K562 (cell line): ENCODE data around the gene SDCCAG8. TPM values are rescaled to one million over a fixed set of nuclear protein-coding genes. Genes with fewer than 3 reads are reported as not detected.

Experiments
- E2F3 ChIP-seq: fragments of 250-450 bp; sonication (Bioruptor Pico); IDR thresholded peaks from 2 replicates; pipeline ENCODE4 v1.4.0; 2020; ENCODE audit warnings: mild to moderate bottlenecking
- FOXK2 ChIP-seq, 2 experiments: fragments of 450-650 bp; IDR thresholded peaks in 1 of 2; conservative IDR thresholded peaks in 1 of 2; 2 replicates each; pipeline ENCODE4 v1.6.1; 2016; ENCODE audit warnings: low read depth in 2 of 2, mild to moderate bottlenecking in 1 of 2
- FOXM1 ChIP-seq, 2 experiments: fragments of 450-650 bp in 1 of 2; sonication (generic) in 1 of 2; formaldehyde crosslinking in 1 of 2; IDR thresholded peaks; 2 replicates each; pipeline versions ENCODE4 v1.6.1 to v1.9.0; 2017 to 2022; ENCODE audit warnings: low read depth in 2 of 2, mild to moderate bottlenecking in 2 of 2, missing genetic modification reagents in 1 of 2, moderate library complexity in 1 of 2
- KLF10 ChIP-seq: fragments of 250-450 bp; sonication (Bioruptor Pico); IDR thresholded peaks from 2 replicates; pipeline ENCODE4 v1.6.1; 2021; ENCODE audit warnings: matching md5 sums
- POLR2H ChIP-seq: IDR thresholded peaks from 2 replicates; pipeline ENCODE4 v1.6.1; 2016; ENCODE audit warnings: missing genetic modification characterization, low read depth, mild to moderate bottlenecking, control low read depth, missing compliant biosample characterization, moderate library complexity
- PRMT5 ChIP-seq: sonication (generic); formaldehyde crosslinking; IDR thresholded peaks from 2 replicates; pipeline ENCODE4 v1.5.0; 2020; ENCODE audit warnings: missing genetic modification reagents
- TCF3 ChIP-seq: sonication (generic); formaldehyde crosslinking; IDR thresholded peaks from 2 replicates; pipeline ENCODE4 v1.4.0; 2020; ENCODE audit warnings: mild to moderate bottlenecking, missing genetic modification reagents
- XRCC5 ChIP-seq: fragments of 200-400 bp; formaldehyde crosslinking; IDR thresholded peaks from 2 replicates; pipeline ENCODE4 v1.6.1; 2017; ENCODE audit warnings: low read depth, mild to moderate bottlenecking, low read length
- polyA plus RNA-seq, 8 experiments: library from polyadenylated mRNA; depleted of rRNA in 4 of 8; stranded (reverse) in 5 of 8; unstranded in 3 of 8; fragments of >200 nt; fragmentation: Nextera tagmentation in 2 of 8; fragmentation: Illumina TruSeq in 1 of 8; extraction: Ambion mirVana in 2 of 8; extraction: Trizol in 1 of 8; gene quantifications; 2 replicates each; pipeline versions ENCODE4 v1.2.1 to v1.2.3, GENCODE V29; 2011 to 2014; ENCODE audit warnings: inconsistent platforms in 1 of 8, missing spikeins in 1 of 8
- total RNA-seq, 7 experiments: library from RNA; depleted of rRNA in 6 of 7; stranded (reverse); fragments of >200 nt in 6 of 7; fragmentation: Illumina TruSeq in 2 of 7; extraction: Trizol in 2 of 7; gene quantifications; 2 replicates each; pipeline versions ENCODE4 v1.2.1 to v1.2.3, GENCODE V29; 2011 to 2021; ENCODE audit warnings: low replicate concordance in 1 of 7
- TF ChIP-seq, protein P1 (sequence below): fragments of 450-650 bp; IDR thresholded peaks from 2 replicates; pipeline ENCODE4 v1.6.1; 2016; ENCODE audit warnings: mild to moderate bottlenecking, moderate library complexity

Gene SDCCAG8
- total and polyA plus RNA-seq, 9 of the 15 experiments (the other 6 are each of a cell fraction or from before 2014, with no cell fraction given): 17.9 to 36.7 (median 25.4) TPM

DNA sequence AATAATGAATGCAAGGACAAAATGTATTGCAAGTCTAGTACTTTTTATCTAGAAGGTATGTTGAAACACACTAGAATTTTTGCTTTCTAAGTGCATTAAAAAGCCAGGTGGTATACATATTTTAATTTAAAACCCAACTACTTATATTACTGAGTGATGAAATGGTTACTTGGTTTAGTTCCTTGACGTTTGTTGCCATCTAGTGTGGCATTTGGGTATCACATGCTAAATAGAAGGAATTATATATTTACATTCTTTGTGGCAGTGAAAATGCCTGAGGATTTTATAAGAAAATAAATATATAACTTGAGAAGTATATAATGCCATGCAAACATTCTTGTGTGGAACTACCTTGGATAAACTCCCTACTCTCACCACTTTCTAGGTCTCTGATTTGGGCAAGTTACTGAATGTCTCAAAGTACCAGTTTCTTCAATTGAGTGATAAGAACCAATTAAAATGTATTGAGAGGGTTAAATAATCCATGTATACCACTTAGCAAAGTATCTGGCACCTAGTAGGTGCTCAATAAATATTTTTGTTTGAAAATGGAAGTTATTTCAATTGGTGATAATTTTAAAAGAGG lies 69.6 kb downstream of the SDCCAG8 start (continued):
- TF ChIP-seq, protein P1, sequence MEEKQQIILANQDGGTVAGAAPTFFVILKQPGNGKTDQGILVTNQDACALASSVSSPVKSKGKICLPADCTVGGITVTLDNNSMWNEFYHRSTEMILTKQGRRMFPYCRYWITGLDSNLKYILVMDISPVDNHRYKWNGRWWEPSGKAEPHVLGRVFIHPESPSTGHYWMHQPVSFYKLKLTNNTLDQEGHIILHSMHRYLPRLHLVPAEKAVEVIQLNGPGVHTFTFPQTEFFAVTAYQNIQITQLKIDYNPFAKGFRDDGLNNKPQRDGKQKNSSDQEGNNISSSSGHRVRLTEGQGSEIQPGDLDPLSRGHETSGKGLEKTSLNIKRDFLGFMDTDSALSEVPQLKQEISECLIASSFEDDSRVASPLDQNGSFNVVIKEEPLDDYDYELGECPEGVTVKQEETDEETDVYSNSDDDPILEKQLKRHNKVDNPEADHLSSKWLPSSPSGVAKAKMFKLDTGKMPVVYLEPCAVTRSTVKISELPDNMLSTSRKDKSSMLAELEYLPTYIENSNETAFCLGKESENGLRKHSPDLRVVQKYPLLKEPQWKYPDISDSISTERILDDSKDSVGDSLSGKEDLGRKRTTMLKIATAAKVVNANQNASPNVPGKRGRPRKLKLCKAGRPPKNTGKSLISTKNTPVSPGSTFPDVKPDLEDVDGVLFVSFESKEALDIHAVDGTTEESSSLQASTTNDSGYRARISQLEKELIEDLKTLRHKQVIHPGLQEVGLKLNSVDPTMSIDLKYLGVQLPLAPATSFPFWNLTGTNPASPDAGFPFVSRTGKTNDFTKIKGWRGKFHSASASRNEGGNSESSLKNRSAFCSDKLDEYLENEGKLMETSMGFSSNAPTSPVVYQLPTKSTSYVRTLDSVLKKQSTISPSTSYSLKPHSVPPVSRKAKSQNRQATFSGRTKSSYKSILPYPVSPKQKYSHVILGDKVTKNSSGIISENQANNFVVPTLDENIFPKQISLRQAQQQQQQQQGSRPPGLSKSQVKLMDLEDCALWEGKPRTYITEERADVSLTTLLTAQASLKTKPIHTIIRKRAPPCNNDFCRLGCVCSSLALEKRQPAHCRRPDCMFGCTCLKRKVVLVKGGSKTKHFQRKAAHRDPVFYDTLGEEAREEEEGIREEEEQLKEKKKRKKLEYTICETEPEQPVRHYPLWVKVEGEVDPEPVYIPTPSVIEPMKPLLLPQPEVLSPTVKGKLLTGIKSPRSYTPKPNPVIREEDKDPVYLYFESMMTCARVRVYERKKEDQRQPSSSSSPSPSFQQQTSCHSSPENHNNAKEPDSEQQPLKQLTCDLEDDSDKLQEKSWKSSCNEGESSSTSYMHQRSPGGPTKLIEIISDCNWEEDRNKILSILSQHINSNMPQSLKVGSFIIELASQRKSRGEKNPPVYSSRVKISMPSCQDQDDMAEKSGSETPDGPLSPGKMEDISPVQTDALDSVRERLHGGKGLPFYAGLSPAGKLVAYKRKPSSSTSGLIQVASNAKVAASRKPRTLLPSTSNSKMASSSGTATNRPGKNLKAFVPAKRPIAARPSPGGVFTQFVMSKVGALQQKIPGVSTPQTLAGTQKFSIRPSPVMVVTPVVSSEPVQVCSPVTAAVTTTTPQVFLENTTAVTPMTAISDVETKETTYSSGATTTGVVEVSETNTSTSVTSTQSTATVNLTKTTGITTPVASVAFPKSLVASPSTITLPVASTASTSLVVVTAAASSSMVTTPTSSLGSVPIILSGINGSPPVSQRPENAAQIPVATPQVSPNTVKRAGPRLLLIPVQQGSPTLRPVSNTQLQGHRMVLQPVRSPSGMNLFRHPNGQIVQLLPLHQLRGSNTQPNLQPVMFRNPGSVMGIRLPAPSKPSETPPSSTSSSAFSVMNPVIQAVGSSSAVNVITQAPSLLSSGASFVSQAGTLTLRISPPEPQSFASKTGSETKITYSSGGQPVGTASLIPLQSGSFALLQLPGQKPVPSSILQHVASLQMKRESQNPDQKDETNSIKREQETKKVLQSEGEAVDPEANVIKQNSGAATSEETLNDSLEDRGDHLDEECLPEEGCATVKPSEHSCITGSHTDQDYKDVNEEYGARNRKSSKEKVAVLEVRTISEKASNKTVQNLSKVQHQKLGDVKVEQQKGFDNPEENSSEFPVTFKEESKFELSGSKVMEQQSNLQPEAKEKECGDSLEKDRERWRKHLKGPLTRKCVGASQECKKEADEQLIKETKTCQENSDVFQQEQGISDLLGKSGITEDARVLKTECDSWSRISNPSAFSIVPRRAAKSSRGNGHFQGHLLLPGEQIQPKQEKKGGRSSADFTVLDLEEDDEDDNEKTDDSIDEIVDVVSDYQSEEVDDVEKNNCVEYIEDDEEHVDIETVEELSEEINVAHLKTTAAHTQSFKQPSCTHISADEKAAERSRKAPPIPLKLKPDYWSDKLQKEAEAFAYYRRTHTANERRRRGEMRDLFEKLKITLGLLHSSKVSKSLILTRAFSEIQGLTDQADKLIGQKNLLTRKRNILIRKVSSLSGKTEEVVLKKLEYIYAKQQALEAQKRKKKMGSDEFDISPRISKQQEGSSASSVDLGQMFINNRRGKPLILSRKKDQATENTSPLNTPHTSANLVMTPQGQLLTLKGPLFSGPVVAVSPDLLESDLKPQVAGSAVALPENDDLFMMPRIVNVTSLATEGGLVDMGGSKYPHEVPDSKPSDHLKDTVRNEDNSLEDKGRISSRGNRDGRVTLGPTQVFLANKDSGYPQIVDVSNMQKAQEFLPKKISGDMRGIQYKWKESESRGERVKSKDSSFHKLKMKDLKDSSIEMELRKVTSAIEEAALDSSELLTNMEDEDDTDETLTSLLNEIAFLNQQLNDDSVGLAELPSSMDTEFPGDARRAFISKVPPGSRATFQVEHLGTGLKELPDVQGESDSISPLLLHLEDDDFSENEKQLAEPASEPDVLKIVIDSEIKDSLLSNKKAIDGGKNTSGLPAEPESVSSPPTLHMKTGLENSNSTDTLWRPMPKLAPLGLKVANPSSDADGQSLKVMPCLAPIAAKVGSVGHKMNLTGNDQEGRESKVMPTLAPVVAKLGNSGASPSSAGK: no peak
- TF ChIP-seq XRCC5 (no peak), E2F3 (no peak), FOXK2 (conservative IDR thresholded peaks at IDR 0.05 in 1 of 2, IDR thresholded peaks at IDR 0.05 in 1 of 2; ENCODE audit: low read depth in 2 of 2) (no peak), FOXM1 (IDR thresholded peaks at IDR 0.05; ENCODE audit: low read depth) (no peak), FOXM1 (CRISPR knock-in tag; IDR thresholded peaks at IDR 0.05; ENCODE audit: low read depth) (no peak), PRMT5 (no peak), KLF10 (CRISPR knock-in tag) (no peak), POLR2H (no peak), TCF3 (CRISPR knock-in tag) (no peak)
- TF ChIP-seq, all 486 proteins: peak for 10
